ENCODE results near the gene TRAM2. TPM values are rescaled to one million over a fixed set of nuclear protein-coding genes. Genes with fewer than 3 reads are reported as not detected.
A peak's percentile ranks its signal among the peaks of the same experiment; 100 is the strongest.

The TRAM2 gene
- polyA plus RNA-seq, 3 donors, result 4.5 to 13.6 (median 12.9) TPM

DNA sequence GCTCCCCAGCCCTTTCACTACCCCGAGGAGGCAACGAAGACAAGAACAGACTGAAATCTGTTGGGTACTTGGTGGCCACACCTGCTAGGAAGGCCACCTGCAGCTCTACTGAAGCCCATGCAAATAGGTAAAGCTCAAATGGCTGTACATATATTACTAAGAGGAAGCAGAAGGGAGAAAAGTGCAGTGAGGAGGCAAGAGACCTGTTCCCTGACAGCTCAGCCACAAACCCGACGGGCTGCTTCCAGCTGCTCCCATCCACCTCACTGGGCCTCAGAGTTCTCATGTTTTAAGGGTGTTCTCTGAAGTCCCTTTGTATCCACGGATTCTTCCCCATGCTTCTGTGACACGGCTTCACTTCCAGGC is 24.6 kb downstream of the TRAM2 start:
- WGBS, 3 donors, result 47 to 67% (median 64%) methylated on average over 6 of the region's 6 CpGs
- no peak overlapping the region for H3K27ac ChIP-seq (ENCODE audit: low read depth, low read length)

GRCh38 chr6:52551483-52552277 is 25.2 kb downstream of the TRAM2 start:
- no peak overlapping the region for H3K27ac ChIP-seq (ENCODE audit: low read depth, low read length)
- 34 to 53% (median 45%) methylated on average over 13 of the region's 13 CpGs for WGBS, 3 donors

DNA sequence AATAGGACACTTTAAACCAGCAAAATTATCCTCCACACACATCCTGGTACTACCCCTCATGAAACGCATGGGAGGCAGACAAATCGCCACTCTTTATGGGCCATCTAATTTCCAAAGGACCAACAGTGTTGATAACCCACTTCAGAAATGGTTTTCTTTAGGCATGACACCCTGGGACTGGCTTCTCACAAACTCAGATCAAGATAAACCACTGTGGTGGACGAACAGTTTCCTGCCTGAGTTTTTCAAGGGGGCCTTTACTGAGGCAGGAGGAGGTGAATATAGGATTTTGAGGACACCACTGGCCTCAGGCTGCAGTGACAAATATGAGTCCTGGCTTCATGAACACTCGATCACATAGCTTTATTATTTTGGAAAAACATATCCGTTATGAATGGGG is 26.0 kb downstream of the TRAM2 start:
- WGBS, 3 donors, result 55 to 82% (median 81%) methylated on average over 5 of the region's 5 CpGs
- H3K27ac ChIP-seq (ENCODE audit: low read depth, low read length), result no peak overlapping the region

DNA sequence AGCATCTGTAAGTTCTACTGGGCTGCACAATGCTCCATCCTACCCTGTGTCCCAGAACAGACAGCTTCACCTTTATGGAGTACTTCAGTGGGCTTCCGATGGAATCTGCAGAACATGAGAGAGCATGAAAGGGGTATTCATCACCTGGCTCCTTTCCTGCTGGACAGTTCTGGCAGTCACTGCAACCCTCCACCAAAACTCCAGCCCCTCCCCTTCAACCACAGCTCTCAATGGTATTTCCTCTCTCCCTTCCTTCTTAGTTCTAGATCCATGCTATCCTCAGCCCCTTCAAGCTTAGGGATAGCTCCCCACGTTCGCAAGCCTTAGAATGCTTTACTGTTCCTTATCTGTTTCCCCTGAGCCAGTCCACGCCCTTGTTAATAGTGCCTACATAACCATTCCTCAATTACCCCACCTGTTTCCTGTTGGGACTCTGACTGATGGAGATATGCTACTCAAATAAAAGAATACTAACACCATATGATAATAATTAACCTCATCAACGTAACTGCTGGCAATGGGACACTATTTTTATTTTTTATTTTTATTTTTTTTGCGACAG is 26.8 kb downstream of the TRAM2 start:
- no peak overlapping the region for H3K27ac ChIP-seq (ENCODE audit: low read depth, low read length)
- 47 to 55% (median 52%) methylated on average over 6 of the region's 6 CpGs for WGBS, 3 donors

DNA sequence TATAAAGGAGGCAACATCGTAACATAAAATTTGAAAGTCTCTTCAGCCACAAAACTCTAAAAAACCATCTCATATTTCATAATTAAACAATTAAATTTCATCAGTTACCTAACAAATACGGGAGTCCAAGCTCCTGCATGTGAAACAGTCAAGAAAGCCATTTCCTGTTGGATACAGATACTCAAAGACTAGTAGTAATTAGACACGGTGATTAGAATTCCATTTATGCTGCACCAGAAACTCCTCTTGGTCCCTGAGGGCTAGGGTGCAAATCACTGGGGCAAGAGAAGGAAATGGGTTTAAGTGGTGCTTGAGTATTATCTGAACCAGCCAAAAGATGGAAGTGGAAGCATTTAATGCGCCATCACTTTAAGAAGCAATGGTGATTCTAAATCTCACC is 27.4 kb downstream of the TRAM2 start:
- WGBS, 3 donors, result 50 to 88% (median 73%) methylated on average over 4 of the region's 4 CpGs
- H3K27ac ChIP-seq (ENCODE audit: low read depth, low read length), result no peak overlapping the region

DNA sequence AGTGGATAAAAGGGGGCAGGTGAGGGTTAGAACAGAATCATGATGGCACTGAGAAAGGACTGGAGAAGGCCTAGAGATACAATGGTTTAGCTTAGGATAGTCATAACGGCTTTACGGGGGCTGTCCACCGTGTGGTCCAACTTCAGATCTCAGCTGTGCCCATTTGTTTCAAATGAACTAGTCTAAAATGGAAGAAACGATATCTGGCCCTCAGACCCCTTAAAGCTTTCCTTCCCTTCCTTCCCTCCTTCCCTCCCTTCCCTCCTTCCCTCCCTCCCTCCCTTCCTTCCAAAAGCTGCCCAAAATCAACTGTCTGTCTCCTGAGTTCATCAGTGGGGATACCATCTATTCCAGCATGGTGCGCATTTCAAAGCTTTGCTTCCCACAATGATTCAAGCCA is 27.9 kb downstream of the TRAM2 start:
- no peak overlapping the region for H3K27ac ChIP-seq (ENCODE audit: low read depth, low read length)
- 88 to 99% (median 97%) methylated on average over 5 of the region's 5 CpGs for WGBS, 3 donors

DNA sequence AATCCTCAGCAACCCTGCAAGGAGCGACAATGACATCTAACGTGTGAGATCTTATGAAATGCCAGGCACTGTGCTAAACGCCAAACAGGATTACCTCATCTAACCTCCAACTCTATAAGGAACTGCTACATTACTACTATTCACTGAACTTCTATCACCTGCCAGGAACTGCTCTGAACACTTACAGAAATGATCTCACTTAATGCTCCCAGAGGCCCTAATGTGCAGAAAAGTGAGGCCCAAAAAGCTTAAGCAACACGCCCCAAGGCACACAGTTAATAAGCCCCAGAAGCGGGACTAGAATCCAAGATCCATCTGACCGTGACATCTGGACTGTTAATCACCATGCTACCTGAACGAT is 28.5 kb downstream of the TRAM2 start:
- H3K27ac ChIP-seq (ENCODE audit: low read depth, low read length), result no peak overlapping the region
- 68 to 88% (median 72%) methylated on average over 7 of the region's 7 CpGs for WGBS, 3 donors

GRCh38 chr6:52547647-52548352 is 29.1 kb downstream of the TRAM2 start:
- WGBS, 3 donors, result 57 to 73% (median 67%) methylated on average over 9 of the region's 9 CpGs
- no peak overlapping the region for H3K27ac ChIP-seq (ENCODE audit: low read depth, low read length)

DNA sequence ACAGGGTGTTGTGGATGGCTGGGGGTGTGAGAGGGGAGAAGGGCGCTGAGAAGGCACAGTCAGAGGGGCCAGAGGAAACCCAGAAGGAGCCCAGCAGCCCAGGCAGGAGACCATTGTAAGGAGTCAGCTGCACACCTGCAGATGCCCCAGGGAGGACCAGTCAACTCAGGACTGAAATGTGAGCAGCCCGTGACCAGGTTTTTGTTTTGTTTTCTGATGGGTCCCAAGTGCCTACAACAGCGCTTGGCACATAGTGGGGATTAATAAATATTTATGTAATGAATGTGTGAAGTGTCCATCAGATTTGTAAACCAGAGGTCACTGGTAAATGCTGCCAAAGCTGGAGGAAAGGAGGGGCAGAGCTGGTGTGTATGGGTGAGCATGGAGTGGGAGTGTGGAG is 30.2 kb downstream of the TRAM2 start:
- 88 to 94% (median 93%) methylated on average over 3 of the region's 3 CpGs for WGBS, 3 donors
- no peak overlapping the region for H3K27ac ChIP-seq (ENCODE audit: low read depth, low read length)

DNA sequence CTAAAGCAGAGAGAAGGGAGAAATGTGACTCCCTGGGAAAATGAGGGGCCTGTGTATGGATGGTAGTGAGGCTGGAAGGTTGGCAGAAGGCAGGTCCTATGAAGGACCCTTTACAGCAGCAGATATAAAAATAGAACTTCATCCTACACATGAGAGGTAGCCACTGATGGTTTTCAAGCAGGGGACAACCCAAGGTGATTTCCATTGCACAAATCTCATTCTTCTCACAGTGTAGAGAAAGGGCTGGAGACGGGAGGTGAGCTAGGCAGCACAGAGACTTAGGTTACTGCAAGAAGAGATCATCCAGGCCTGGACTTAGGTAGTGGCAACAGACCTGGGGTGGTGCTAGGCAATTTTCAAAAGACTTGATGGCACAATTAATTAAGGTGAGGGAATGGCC is 30.7 kb downstream of the TRAM2 start:
- H3K27ac ChIP-seq (ENCODE audit: low read depth, low read length), result no peak overlapping the region
- 92 to 96% (median 96%) methylated on average over 1 of the region's 1 CpG for WGBS, 3 donors

DNA sequence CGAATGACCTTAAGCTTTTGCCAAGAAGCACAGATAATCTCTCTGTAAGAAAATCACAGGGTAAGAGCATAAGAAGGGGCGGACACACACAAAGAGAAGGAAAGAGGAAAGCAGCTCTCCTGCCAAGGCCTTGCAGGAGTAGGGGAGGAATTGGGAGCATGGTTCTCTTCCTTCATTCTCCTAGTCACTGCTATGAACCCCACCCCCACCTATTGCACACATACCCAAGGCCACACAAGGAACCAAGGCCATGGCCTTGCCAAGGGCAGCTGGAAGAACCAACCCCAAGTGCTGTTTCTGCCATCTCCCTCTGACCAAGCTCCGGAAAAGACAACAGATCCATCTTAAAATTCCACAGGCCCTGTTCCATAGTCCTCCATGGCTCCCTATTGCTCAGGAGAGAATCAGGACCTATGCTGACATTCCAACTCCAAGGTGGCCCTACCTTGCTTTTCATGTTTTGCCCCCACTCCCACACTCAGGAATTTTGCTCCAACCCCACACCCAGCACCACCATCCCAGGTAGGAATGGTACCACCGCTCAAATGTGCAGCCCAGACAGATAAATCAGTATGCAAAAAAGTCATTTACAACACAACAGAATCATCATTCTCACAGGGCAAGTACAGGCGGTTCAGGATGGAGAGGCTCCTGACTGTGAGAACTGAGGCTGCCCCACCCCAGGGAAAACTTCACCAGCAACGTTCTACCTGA is 31.3 kb downstream of the TRAM2 start:
- H3K27ac ChIP-seq (ENCODE audit: low read depth, low read length), result peak overlapping the region; percentile 32
- WGBS, 3 donors, result 74 to 91% (median 85%) methylated on average over 6 of the region's 6 CpGs

DNA sequence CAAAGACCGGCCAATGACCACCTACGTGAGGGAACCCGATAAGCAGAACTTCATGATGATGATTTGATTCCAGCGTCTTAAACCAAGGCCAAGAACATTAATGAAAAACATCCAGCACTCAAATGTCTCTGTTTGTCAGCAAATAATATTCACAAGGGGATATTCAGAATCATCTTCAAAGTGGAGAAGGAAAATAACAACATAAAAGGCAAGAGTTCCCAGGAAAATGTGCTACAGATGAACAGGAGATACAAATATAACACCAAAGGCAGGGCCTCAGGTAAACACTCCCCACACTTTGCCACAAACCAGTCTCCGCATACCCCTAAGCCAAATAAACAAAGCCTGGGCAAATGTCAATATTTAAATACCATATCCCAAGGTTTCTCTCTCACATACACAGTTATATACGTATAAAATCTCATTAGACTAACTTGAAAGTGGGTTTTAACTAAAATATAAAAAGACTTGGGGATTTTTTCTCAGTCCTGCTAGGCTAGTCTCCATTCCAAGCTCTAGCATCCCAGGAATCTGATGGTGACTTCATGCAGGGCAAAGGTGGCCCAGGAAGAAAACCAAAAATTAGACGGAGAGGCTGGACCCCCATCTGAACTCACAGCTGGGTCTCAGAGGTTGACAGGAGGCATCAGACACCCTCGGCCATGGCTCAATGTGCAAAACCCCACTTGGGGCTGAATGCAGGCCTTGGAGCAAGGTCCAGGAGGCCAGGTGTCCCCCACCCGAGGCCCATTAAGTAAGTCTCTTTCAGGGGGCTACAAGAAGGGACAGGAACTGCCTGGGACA is 32.1 kb downstream of the TRAM2 start:
- peak overlapping the region; percentile 32 for H3K27ac ChIP-seq (ENCODE audit: low read depth, low read length)
- 66 to 82% (median 76%) methylated on average over 9 of the region's 9 CpGs for WGBS, 3 donors

DNA sequence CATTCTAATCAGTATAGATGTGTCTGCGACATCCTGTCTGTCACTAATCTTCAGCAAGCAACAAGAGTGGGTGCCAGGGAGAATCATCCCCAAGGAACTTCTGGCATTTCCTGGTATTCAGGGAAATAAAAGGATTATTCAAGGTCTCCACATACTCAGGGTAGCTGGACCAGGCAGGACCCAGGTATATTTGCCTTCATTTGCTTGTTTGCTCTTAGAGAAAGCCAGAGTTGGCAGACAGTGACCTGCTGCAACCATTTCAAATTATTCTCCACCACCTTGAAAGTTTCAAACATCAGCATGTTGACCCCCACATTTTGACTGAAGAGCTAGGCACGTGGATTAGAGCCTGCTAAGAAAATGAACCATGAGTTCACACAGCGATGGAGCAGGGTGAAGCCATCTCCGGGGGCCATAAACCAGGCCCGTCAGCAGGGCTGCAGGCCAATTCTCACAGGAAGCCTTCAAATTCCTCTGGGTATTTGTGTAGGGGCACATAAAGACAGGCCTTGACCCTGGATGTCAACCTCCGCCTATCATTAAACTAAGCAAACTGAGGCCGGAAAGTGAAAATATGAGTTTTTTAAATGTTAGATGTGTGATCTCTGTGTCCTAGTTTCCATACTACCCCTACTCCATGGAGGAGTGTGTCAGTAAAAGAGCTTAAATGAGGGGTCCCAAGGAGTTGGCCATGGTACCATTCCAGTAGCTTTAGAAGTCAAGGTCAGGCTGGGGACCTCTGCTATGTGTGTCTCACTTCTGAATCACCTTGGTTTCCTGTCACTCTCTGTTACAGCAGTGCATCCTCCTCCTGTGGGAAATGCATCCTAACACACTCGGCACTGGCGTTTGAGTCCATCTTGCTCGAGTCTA is 32.9 kb downstream of the TRAM2 start:
- no peak overlapping the region for H3K27ac ChIP-seq (ENCODE audit: low read depth, low read length)
- WGBS, 3 donors, result 61 to 77% (median 70%) methylated on average over 10 of the region's 10 CpGs

- 59 to 80% (median 77%) methylated on average over 1 of the region's 1 CpG for WGBS, 3 donors
- H3K27ac ChIP-seq (ENCODE audit: low read depth, low read length), result no peak overlapping the region
These were observed 33.6 kb downstream of the TRAM2 start for GRCh38 chr6:52543262-52543661.

- H3K27ac ChIP-seq (ENCODE audit: low read depth, low read length), result no peak overlapping the region
These were observed 35.7 kb downstream of the TRAM2 start for GRCh38 chr6:52541135-52541534.

GRCh38 chr6:52540286-52540902 is 36.5 kb downstream of the TRAM2 start:
- 72 to 92% (median 78%) methylated on average over 3 of the region's 3 CpGs for WGBS, 3 donors
- H3K27ac ChIP-seq (ENCODE audit: low read depth, low read length), result no peak overlapping the region

More at GRCh38 chr6:52541135-52541534, 35.7 kb downstream of the TRAM2 start:
- WGBS, 3 donors, result 66 to 88% (median 85%) methylated on average over 6 of the region's 6 CpGs

- 77 to 90% (median 86%) methylated on average over 6 of the region's 6 CpGs for WGBS, 3 donors
- no peak overlapping the region for H3K27ac ChIP-seq (ENCODE audit: low read depth, low read length)
These were observed 37.3 kb downstream of the TRAM2 start for GRCh38 chr6:52539607-52540006.

All from adipose tissue (tissue), 3 donors.